ENCODE data around the gene ALG11. TPM values are rescaled to one million over a fixed set of nuclear protein-coding genes. Genes with fewer than 3 reads are reported as not detected.
"Not testable (repeated sequence)": the region's sequence is repeated elsewhere in the genome, so short reads cannot be mapped to it uniquely, and the experiment has no call there.

The ALG11 gene
- total RNA-seq, 1 experiment from 2014 or later: 7.3 TPM

DNA sequence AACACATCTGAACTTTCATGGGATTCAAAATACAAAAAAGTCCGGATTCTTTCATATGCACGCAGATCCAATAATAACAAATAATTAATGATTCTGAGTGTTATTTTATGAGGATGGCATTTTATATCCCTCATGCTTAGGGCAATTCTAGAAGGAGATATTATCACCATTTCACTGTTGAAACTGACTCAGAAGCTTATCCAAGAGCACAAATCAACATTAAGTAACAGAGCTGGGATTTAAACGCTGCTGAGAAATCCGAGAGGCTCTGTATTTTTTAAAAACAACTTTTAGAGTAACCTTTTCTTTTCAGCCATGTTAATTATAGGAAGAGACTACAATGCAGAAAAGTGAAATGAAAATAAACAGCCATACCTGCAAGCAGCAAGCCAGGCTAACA lies 31.3 kb upstream of the ALG11 start:
- Histone ChIP-seq H3K9me3 (ENCODE audit: low read length) (no peaks in the 10 kb centered on the region), H3K27me3 (ENCODE audit: low read length) (no peaks in the 10 kb centered on the region), H3F3A (ENCODE audit: low read length, unreplicated experiment) (no peaks in the 10 kb centered on the region), H3K4me2 (ENCODE audit: low read length) (no peak overlapping the region), H3K9me2 (replicated peaks; ENCODE audit: low read length) (no peaks in the 10 kb centered on the region), H3K79me2 (ENCODE audit: low read length) (no peaks in the 10 kb centered on the region), H3K27ac (ENCODE audit: low read length) (no peak overlapping the region), H4K20me1 (ENCODE audit: low read length) (no peaks in the 10 kb centered on the region), H3K36me3 (ENCODE audit: low read depth, low read length) (no peaks in the 10 kb centered on the region), H3K4me1 (ENCODE audit: insufficient read depth, low read length) (no peaks in the 10 kb centered on the region), H2AFZ (ENCODE audit: low read length) (no peak overlapping the region), H3K9ac (ENCODE audit: low read length) (no peak overlapping the region), H3K4me3 (ENCODE audit: low read length) (no peak overlapping the region)
- ChIA-PET POLR2A (ENCODE audit: unreplicated experiment) (no interaction called here), CTCF (no interaction called here)
- ATAC-seq (no peak), DNase-seq (no peak)
- no TSS peak for BruUV-seq (replicated peaks)
- TF ChIP-seq EZH2phosphoT487 (IDR thresholded peaks at IDR 0.05; ENCODE audit: borderline replicate concordance, low read length) (no peak), CTCF (conservative IDR thresholded peaks at IDR 0.05; ENCODE audit: low read depth, low read length) (no peak), EZH2 (IDR thresholded peaks at IDR 0.05; ENCODE audit: low read length, unreplicated experiment) (no peak)
- intact Hi-C loops (cut with micrococcal nuclease): no loop called here

DNA sequence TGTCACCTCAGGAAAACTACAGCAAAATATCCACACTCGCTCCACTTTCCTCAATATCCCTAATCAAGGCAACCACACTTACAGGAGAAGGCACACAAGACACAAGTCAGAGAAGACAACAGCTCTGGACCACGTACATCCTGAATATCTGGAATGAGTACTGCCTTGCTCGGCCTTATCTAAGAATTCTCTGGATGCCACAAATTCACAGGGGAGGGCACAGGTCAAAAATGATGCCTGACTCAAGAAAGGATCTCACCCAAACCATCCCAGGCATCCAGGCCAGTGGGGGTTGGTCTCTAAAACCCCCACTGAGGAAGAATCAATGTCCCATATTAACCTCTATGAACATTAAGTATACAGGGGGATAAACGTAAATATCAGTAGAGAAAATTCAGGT lies 30.8 kb upstream of the ALG11 start:
- DNase-seq: no peak
- no peak for ATAC-seq
- BruUV-seq (replicated peaks): no TSS peak
- H3K4me1 ChIP-seq (ENCODE audit: insufficient read depth, low read length): no peaks in the 10 kb centered on the region
- intact Hi-C loops (cut with micrococcal nuclease): no loop called here
- CTCF ChIA-PET: no interaction called here
- no peak overlapping the region for H3K27ac ChIP-seq (ENCODE audit: low read length)
- H3K9me3 ChIP-seq (ENCODE audit: low read length): no peaks in the 10 kb centered on the region
- no peaks in the 10 kb centered on the region for H3K36me3 ChIP-seq (ENCODE audit: low read depth, low read length)
- no peak overlapping the region for H3K4me3 ChIP-seq (ENCODE audit: low read length)
- H3K27me3 ChIP-seq (ENCODE audit: low read length): no peaks in the 10 kb centered on the region
- no peaks in the 10 kb centered on the region for H4K20me1 ChIP-seq (ENCODE audit: low read length)
- H3F3A ChIP-seq (ENCODE audit: low read length, unreplicated experiment): no peaks in the 10 kb centered on the region
- no peaks in the 10 kb centered on the region for H3K79me2 ChIP-seq (ENCODE audit: low read length)
- no peak for TF ChIP-seq EZH2phosphoT487 (IDR thresholded peaks at IDR 0.05; ENCODE audit: borderline replicate concordance, low read length)
- TF ChIP-seq EZH2 (IDR thresholded peaks at IDR 0.05; ENCODE audit: low read length, unreplicated experiment): no peak
- TF ChIP-seq CTCF (conservative IDR thresholded peaks at IDR 0.05; ENCODE audit: low read depth, low read length): no peak
- no peak overlapping the region for H3K9ac ChIP-seq (ENCODE audit: low read length)
- no peak overlapping the region for H2AFZ ChIP-seq (ENCODE audit: low read length)
- H3K4me2 ChIP-seq (ENCODE audit: low read length): no peak overlapping the region
- POLR2A ChIA-PET (ENCODE audit: unreplicated experiment): no interaction called here
- no peaks in the 10 kb centered on the region for H3K9me2 ChIP-seq (replicated peaks; ENCODE audit: low read length)

- CTCF ChIA-PET; BruUV-seq (replicated peaks); H3K9ac ChIP-seq (ENCODE audit: low read length); DNase-seq; H3F3A ChIP-seq (ENCODE audit: low read length, unreplicated experiment); ATAC-seq; H3K4me1 ChIP-seq (ENCODE audit: insufficient read depth, low read length); intact Hi-C loops (cut with micrococcal nuclease); H3K27ac ChIP-seq (ENCODE audit: low read length); H4K20me1 ChIP-seq (ENCODE audit: low read length); H3K27me3 ChIP-seq (ENCODE audit: low read length); H3K36me3 ChIP-seq (ENCODE audit: low read depth, low read length); H3K4me2 ChIP-seq (ENCODE audit: low read length); H3K79me2 ChIP-seq (ENCODE audit: low read length); H3K4me3 ChIP-seq (ENCODE audit: low read length); POLR2A ChIA-PET (ENCODE audit: unreplicated experiment); H3K9me3 ChIP-seq (ENCODE audit: low read length); H3K9me2 ChIP-seq (replicated peaks; ENCODE audit: low read length); H2AFZ ChIP-seq (ENCODE audit: low read length): not testable (repeated sequence)
Observed at GRCh38 chr13:51983292-51983691, 28.9 kb upstream of the ALG11 start.

DNA sequence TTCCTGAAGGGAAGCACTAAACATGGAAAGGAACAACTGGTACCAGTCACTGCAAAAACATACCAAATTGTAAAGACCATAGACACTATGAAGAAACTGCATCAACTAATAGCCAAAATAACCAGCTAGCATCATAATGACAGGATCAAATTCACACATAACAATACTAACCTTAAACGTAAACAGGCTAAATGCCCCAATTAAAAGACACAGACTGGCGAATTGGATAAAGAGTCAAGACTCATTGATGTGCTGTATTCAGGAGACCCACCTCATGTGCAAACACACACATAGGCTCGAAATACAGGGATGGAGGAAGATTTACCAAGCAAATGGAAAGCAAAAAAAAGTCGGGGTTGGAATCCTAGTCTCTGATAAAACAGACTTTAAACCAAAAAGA lies 27.3 kb upstream of the ALG11 start:
- BruUV-seq (replicated peaks); DNase-seq; H3K4me2 ChIP-seq (ENCODE audit: low read length); H3K27ac ChIP-seq (ENCODE audit: low read length); H3K79me2 ChIP-seq (ENCODE audit: low read length); H3K9me3 ChIP-seq (ENCODE audit: low read length); H3K4me1 ChIP-seq (ENCODE audit: insufficient read depth, low read length); H3K9ac ChIP-seq (ENCODE audit: low read length); POLR2A ChIA-PET (ENCODE audit: unreplicated experiment); intact Hi-C loops (cut with micrococcal nuclease); H3F3A ChIP-seq (ENCODE audit: low read length, unreplicated experiment); H3K27me3 ChIP-seq (ENCODE audit: low read length); H2AFZ ChIP-seq (ENCODE audit: low read length); H4K20me1 ChIP-seq (ENCODE audit: low read length); CTCF ChIA-PET; H3K9me2 ChIP-seq (replicated peaks; ENCODE audit: low read length); H3K4me3 ChIP-seq (ENCODE audit: low read length); H3K36me3 ChIP-seq (ENCODE audit: low read depth, low read length); ATAC-seq: not testable (repeated sequence)

Data from PC-3 (cell line).